Measurements from ENCODE around the gene PCCA. TPM values are rescaled to one million over a fixed set of nuclear protein-coding genes. Genes with fewer than 3 reads are reported as not detected.
A peak's percentile ranks its signal among the peaks of the same experiment; 100 is the strongest.
"Not testable (repeated sequence)": the region's sequence is repeated elsewhere in the genome, so short reads cannot be mapped to it uniquely, and the experiment has no call there.

Gene PCCA
- total and polyA plus RNA-seq, 2 donors from 2014 or later = 86.2 to 222 TPM

DNA sequence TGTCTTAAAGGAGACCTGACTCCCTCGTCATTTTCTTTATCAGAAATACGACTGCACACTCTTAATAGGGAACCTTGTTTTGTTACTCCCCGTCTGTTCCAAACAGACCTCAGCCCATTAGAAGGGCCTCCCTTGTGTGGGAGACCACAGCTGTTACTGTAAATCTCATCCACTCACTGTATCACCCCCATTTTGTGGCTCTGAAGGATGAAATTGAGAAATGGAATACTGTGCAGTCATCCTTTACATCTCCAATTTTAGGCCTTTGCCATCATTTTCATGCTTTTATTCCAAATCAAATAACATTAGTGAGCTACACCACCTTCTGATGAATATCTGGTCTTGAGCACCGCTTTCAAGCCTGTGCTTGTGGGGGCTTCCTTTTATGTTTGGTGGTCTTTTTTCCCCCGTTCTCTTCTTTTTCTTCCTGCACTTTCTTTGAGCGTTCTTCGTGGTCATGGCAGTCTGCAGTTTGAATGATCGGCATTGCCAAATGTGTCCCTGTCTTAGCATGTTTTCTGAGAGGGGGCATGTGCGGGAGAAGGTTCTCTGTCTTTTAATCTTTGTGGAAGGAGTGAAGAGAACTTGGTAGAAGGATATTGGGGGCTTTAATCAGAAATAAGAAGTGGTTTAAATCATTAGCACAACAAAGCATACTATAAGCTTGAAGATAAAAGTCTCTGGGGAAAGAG lies 433.9 kb downstream of the PCCA start:
- no peak overlapping the region for H3K27ac ChIP-seq (ENCODE audit: low read depth in 2 of 2, low read length in 2 of 2)
- intact Hi-C loops (cut with DNase I) = loop anchor here (10.0 kb wide), 1 partner anchor 868 kb away; no protein-coding TSS in a partner anchor
- FAIRE-seq (no peak), DNase-seq (no peak)
- TF ChIP-seq, protein P1, sequence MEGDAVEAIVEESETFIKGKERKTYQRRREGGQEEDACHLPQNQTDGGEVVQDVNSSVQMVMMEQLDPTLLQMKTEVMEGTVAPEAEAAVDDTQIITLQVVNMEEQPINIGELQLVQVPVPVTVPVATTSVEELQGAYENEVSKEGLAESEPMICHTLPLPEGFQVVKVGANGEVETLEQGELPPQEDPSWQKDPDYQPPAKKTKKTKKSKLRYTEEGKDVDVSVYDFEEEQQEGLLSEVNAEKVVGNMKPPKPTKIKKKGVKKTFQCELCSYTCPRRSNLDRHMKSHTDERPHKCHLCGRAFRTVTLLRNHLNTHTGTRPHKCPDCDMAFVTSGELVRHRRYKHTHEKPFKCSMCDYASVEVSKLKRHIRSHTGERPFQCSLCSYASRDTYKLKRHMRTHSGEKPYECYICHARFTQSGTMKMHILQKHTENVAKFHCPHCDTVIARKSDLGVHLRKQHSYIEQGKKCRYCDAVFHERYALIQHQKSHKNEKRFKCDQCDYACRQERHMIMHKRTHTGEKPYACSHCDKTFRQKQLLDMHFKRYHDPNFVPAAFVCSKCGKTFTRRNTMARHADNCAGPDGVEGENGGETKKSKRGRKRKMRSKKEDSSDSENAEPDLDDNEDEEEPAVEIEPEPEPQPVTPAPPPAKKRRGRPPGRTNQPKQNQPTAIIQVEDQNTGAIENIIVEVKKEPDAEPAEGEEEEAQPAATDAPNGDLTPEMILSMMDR (IDR thresholded peaks at IDR 0.05; ENCODE audit: borderline replicate concordance, extremely low read depth, insufficient read depth) = no peak
- H3K27me3 ChIP-seq (ENCODE audit: control insufficient read depth, insufficient read depth, low read length) = no peaks in the 10 kb centered on the region
- H3K36me3 ChIP-seq (ENCODE audit: control insufficient read depth in 2 of 3, insufficient read depth in 3 of 3, low read length in 3 of 3) = no peaks in the 10 kb centered on the region
- no peak overlapping the region for H3K4me3 ChIP-seq (ENCODE audit: low read length in 3 of 3)
- H3K9me3 ChIP-seq (ENCODE audit: control insufficient read depth in 2 of 3, insufficient read depth in 1 of 3, low read length in 3 of 3) = no peaks in the 10 kb centered on the region
- no peak overlapping the region for H3K9ac ChIP-seq (ENCODE audit: low read length in 3 of 3)
- peaks cover 2 to 17% (median 3%) of the 10 kb centered on the region in 3 donors for H3K4me1 ChIP-seq (ENCODE audit: control insufficient read depth in 2 of 3, insufficient read depth in 2 of 3, low read depth in 1 of 3, low read length in 3 of 3)

DNA sequence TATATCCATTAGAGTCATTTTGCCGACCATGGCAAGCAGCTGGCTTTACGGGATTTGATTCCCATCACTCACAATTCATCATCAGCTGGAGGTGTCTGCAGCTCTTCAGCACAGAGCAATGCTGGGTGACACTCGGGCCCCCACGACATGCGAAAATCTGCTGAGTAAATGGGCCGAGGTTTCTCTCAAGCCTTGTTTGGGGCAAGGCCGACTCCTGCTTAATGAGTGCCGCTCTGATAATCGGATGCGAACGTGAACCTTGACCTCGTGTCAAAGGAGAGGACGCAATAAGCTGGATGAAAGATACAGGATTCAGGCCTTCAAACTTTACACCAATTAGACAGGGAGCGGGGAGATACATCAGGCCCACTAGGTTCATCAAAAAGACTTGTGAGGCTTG lies 434.5 kb downstream of the PCCA start:
- FAIRE-seq = no peak
- Histone ChIP-seq H3K9me3 (ENCODE audit: control insufficient read depth in 2 of 3, insufficient read depth in 1 of 3, low read length in 3 of 3) (no peaks in the 10 kb centered on the region), H3K27me3 (ENCODE audit: control insufficient read depth, insufficient read depth, low read length) (no peaks in the 10 kb centered on the region), H3K4me1 (ENCODE audit: control insufficient read depth in 2 of 3, insufficient read depth in 2 of 3, low read depth in 1 of 3, low read length in 3 of 3) (peaks cover 2 to 17% (median 2%) of the 10 kb centered on the region in 3 donors), H3K36me3 (ENCODE audit: control insufficient read depth in 2 of 3, insufficient read depth in 3 of 3, low read length in 3 of 3) (peaks cover 0 to 4% (median 0%) of the 10 kb centered on the region in 3 donors), H3K9ac (ENCODE audit: low read length in 3 of 3) (no peak overlapping the region), H3K27ac (ENCODE audit: low read depth in 2 of 2, low read length in 2 of 2) (peak overlapping the region; percentile 19 to 24), H3K4me3 (ENCODE audit: low read length in 3 of 3) (no peak overlapping the region)
- intact Hi-C loops (cut with DNase I) = loop anchor here (10.0 kb wide), 1 partner anchor 869 kb away; no protein-coding TSS in a partner anchor
- no peak for DNase-seq
- TF ChIP-seq, protein P1 (IDR thresholded peaks at IDR 0.05; ENCODE audit: borderline replicate concordance, extremely low read depth, insufficient read depth) = no peak

DNA sequence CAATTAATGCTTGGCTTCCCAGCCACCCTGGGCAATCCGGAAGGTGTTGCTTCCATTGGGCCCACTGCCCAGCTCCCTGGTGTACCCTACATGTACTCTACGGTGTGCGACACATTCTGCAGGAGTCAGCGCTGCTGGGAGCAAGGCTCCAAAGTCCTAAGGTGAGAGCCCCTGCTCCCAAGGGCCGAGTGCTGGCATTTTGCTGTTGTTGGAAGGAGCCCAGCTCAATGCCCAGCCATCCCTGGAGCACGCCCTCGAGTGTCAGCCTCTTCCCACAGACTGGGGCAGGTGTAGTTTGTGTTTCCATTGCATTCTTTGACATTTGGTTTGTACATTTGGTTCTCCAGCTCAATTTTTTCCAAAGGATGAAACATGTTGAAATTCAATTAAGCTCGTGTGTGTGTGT lies 435.1 kb downstream of the PCCA start:
- no peaks in the 10 kb centered on the region for H3K9me3 ChIP-seq (ENCODE audit: control insufficient read depth in 2 of 3, insufficient read depth in 1 of 3, low read length in 3 of 3)
- H3K27me3 ChIP-seq (ENCODE audit: control insufficient read depth, insufficient read depth, low read length) = no peaks in the 10 kb centered on the region
- intact Hi-C loops (cut with DNase I) = loop anchor here (10.0 kb wide), 1 partner anchor 869 kb away; no protein-coding TSS in a partner anchor
- H3K9ac ChIP-seq (ENCODE audit: low read length in 3 of 3) = no peak overlapping the region
- peak overlapping the region in 1 of 2 donors; percentile 24 for H3K27ac ChIP-seq (ENCODE audit: low read depth in 2 of 2, low read length in 2 of 2)
- peaks cover 2 to 17% (median 2%) of the 10 kb centered on the region in 3 donors for H3K4me1 ChIP-seq (ENCODE audit: control insufficient read depth in 2 of 3, insufficient read depth in 2 of 3, low read depth in 1 of 3, low read length in 3 of 3)
- TF ChIP-seq, protein P1 (IDR thresholded peaks at IDR 0.05; ENCODE audit: borderline replicate concordance, extremely low read depth, insufficient read depth) = no peak
- H3K4me3 ChIP-seq (ENCODE audit: low read length in 3 of 3) = no peak overlapping the region
- DNase-seq = no peak
- no peak for FAIRE-seq
- H3K36me3 ChIP-seq (ENCODE audit: control insufficient read depth in 2 of 3, insufficient read depth in 3 of 3, low read length in 3 of 3) = peaks cover 0 to 9% (median under 1%) of the 10 kb centered on the region in 3 donors

DNA sequence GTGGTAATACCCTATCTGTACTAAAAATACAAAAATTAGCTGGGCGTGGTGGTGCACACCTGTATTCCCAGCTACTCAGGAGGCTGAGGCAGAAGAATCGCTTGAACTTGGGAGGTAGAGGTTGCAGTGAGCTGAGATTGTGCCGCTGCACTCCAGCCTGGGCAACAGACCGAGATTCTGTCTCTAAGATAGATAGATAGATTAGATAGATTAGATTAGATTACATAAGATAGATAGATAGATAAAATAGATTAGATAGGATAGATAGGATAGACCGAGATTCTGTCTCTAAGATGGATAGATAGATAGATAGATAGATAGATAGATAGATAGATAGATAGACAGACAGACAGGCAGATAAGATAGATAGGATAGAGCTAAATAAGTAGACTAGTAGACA lies 435.8 kb downstream of the PCCA start:
- not testable (repeated sequence) for FAIRE-seq; H3K9ac ChIP-seq (ENCODE audit: low read length in 3 of 3); DNase-seq; H3K9me3 ChIP-seq (ENCODE audit: control insufficient read depth in 2 of 3, insufficient read depth in 1 of 3, low read length in 3 of 3); H3K4me3 ChIP-seq (ENCODE audit: low read length in 3 of 3); H3K27ac ChIP-seq (ENCODE audit: low read depth in 2 of 2, low read length in 2 of 2); H3K27me3 ChIP-seq (ENCODE audit: control insufficient read depth, insufficient read depth, low read length)
- H3K36me3 ChIP-seq (ENCODE audit: control insufficient read depth in 2 of 3, insufficient read depth in 3 of 3, low read length in 3 of 3) = peaks cover 0 to 14% (median 2%) of the 10 kb centered on the region in 3 donors
- intact Hi-C loops (cut with DNase I) = loop anchor here (10.0 kb wide), 1 partner anchor 870 kb away; no protein-coding TSS in a partner anchor
- H3K4me1 ChIP-seq (ENCODE audit: control insufficient read depth in 2 of 3, insufficient read depth in 2 of 3, low read depth in 1 of 3, low read length in 3 of 3) = peaks cover 2 to 17% (median 2%) of the 10 kb centered on the region in 3 donors
